ENCODE measurements around the gene ITGA3.

DNA sequence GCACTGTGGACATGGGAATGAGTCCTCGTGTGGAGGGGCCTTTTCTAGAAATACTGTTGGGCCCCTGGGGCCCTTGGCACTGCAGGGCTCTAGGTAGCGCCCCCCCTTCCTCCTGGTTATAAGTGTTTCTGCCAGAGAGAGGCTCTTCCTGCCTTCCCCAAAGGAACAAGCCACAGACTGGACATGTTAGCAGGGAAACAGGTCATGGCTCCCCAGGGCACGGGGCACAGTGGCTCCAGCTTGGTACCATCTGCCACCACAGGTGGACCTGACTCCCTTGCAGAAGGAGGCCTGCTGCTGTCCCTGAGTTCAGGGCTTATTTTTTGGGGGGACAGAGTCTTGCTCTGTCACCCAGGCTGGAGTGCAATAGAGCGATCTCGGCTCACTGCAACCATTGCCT, 48.0 kb downstream of the ITGA3 start:
- TF ChIP-seq CTCF (IDR thresholded peaks at IDR 0.05) (no peak), ZFX (IDR thresholded peaks at IDR 0.05; ENCODE audit: borderline replicate concordance) (no peak)
